Measurements from ENCODE around the gene ST7. TPM values are rescaled to one million over a fixed set of nuclear protein-coding genes. Genes with fewer than 3 reads are reported as not detected.

Gene ST7
- total and polyA plus RNA-seq, 8 donors = 7.5 to 49.0 (median 16.1) TPM

GRCh38 chr7:117008118-117008885, 55.0 kb downstream of the ST7 start:
- intact Hi-C loops (cut with DNase I; ENCODE audit: low total_unique reads) = no loop called here
- Histone ChIP-seq H3K4me1 (peaks cover 0 to 31% (median 2%) of the 10 kb centered on the region in 4 donors), H3K4me3 (no peak overlapping the region), H3K27me3 (no peaks in the 10 kb centered on the region), H3K9me3 (no peaks in the 10 kb centered on the region), H3K36me3 (no peaks in the 10 kb centered on the region), H3K27ac (no peak overlapping the region)
- 71 to 85% (median 79%) methylated on average over 3 of the region's 3 CpGs for WGBS, 5 donors
- no peak for DNase-seq
- no peak for TF ChIP-seq POLR2AphosphoS5 (IDR thresholded peaks at IDR 0.05)
- TF ChIP-seq POLR2A (IDR thresholded peaks at IDR 0.05) = no peak
- no peak for TF ChIP-seq EP300 (IDR thresholded peaks at IDR 0.05)
- TF ChIP-seq, protein P1, sequence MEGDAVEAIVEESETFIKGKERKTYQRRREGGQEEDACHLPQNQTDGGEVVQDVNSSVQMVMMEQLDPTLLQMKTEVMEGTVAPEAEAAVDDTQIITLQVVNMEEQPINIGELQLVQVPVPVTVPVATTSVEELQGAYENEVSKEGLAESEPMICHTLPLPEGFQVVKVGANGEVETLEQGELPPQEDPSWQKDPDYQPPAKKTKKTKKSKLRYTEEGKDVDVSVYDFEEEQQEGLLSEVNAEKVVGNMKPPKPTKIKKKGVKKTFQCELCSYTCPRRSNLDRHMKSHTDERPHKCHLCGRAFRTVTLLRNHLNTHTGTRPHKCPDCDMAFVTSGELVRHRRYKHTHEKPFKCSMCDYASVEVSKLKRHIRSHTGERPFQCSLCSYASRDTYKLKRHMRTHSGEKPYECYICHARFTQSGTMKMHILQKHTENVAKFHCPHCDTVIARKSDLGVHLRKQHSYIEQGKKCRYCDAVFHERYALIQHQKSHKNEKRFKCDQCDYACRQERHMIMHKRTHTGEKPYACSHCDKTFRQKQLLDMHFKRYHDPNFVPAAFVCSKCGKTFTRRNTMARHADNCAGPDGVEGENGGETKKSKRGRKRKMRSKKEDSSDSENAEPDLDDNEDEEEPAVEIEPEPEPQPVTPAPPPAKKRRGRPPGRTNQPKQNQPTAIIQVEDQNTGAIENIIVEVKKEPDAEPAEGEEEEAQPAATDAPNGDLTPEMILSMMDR (IDR thresholded peaks at IDR 0.05) = no peak

DNA sequence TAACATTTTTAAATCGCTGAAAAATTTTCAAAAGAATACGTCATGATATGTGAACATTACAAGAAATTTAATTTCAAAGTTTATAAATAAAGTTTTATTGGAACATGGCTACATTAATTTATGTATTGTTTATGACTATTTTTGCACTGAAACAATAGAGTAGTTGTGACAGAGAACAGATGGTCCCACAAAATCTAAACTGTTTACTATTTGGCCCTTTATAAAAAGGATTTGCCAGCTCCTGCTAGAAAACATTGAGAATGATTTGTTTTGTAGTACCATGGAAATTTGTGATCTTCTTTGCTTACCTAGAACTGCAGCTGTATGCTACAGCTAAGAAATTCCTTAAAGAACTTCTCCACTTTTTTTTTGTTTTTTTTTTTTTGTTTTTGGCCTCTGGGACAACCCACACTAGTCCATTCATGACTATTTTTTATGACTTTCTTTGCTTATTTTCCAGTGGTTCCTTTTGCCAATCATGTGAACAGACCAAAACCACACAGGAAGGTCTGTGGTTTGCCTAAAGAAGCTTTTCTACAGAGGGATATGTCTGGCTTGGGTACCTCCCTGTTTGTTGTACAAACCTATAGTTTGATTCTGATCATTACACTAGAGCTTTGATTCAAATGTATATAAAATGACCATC, 55.7 kb downstream of the ST7 start:
- H3K27ac ChIP-seq = no peak overlapping the region
- intact Hi-C loops (cut with DNase I; ENCODE audit: low total_unique reads) = no loop called here
- H3K4me3 ChIP-seq = no peak overlapping the region
- H3K4me1 ChIP-seq = peaks cover 0 to 34% (median 3%) of the 10 kb centered on the region in 4 donors
- no peaks in the 10 kb centered on the region for H3K9me3 ChIP-seq
- TF ChIP-seq POLR2A (IDR thresholded peaks at IDR 0.05) (no peak), POLR2AphosphoS5 (IDR thresholded peaks at IDR 0.05) (no peak), EP300 (IDR thresholded peaks at IDR 0.05) (no peak)
- TF ChIP-seq, protein P1 (IDR thresholded peaks at IDR 0.05) = no peak
- no peak for DNase-seq
- no peaks in the 10 kb centered on the region for H3K36me3 ChIP-seq
- H3K27me3 ChIP-seq = no peaks in the 10 kb centered on the region
- WGBS, 5 donors = 91 to 93% (median 93%) methylated on average over 2 of the region's 2 CpGs

DNA sequence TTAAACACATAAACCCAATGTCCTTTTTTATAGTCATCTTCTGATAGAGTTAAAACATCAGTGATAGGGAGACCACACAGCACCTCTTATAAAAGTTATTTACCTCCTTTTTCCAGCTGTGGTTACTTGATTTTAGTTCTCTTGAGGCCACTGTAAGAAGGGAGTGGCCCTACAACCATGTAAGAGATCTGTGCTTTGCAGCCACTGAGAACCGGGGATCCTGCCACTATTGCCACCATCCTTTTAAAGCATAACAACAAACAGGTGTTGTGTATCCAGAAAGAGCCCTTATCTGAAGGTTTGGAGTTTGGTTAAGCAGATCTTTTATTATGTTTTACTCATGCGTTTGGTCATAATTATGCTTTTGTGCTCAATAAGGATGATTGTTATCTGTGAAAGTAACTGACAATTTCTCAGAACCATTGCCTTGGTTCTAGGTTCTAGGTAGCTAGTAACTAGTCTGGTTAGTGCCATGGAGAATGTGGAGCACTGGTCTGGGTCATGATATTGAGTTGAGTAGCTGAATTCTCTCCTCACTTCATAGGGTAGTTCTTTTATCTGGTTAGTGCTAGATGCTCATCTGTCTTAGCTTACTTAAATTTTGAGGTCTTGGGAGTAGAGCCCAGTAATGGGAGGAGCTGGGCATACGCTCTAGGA, 56.5 kb downstream of the ST7 start:
- H3K4me1 ChIP-seq = peaks cover 0 to 42% (median 7%) of the 10 kb centered on the region in 4 donors
- 70 to 84% (median 79%) methylated on average over 3 of the region's 3 CpGs for WGBS, 5 donors
- H3K27me3 ChIP-seq = no peaks in the 10 kb centered on the region

DNA sequence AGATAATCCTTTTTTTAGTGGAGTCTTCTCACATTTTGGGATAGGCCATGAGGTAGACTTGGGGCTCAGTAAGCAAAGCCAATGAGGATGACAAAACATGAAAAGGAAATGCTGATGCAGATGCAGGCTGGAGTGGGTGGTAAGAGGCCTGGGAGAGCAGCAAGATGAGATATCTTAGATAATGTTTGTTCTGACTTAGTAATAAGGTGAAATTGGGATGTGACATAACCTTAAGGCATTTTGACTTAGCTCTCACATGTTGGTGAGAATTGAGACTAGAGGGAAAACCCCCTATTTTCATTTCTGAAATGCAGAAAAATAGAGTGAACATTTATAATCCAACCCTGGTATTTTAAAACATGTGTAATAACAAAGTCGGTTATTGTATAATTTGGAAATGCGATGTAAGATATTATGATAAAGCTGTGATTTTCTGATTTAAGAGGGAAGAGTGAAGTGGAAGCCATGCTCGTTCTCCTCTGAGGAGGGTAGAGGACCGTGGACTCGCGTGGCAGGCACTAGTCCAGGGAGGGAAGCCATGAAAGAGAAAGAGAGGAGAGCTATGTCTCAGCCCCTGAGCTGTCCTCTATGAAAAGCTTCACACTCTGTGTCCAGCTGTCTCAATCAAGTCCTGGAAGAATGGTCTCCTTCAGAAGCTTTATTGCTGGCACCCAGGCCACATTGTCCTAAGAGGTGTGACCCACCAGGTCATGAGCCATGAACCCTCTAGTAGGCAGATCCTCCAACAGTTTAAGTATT, 57.3 kb downstream of the ST7 start:
- no peaks in the 10 kb centered on the region for H3K9me3 ChIP-seq
- H3K27me3 ChIP-seq = no peaks in the 10 kb centered on the region
- no peak overlapping the region for H3K27ac ChIP-seq
- WGBS, 5 donors = 81 to 93% (median 86%) methylated on average over 6 of the region's 6 CpGs
- peaks cover 0 to 49% (median 11%) of the 10 kb centered on the region in 4 donors for H3K4me1 ChIP-seq
- H3K4me3 ChIP-seq = no peak overlapping the region
- intact Hi-C loops (cut with DNase I; ENCODE audit: low total_unique reads) = no loop called here
- no peaks in the 10 kb centered on the region for H3K36me3 ChIP-seq
- TF ChIP-seq, protein P1 (IDR thresholded peaks at IDR 0.05) = no peak
- TF ChIP-seq POLR2AphosphoS5 (IDR thresholded peaks at IDR 0.05) (no peak), POLR2A (IDR thresholded peaks at IDR 0.05) (no peak), EP300 (IDR thresholded peaks at IDR 0.05) (no peak)
- no peak for DNase-seq

More for the DNA sequence above, 56.5 kb downstream of the ST7 start:
- H3K27ac ChIP-seq = no peak overlapping the region
- H3K36me3 ChIP-seq = no peaks in the 10 kb centered on the region
- H3K4me3 ChIP-seq = no peak overlapping the region
- no peak for DNase-seq
- no peaks in the 10 kb centered on the region for H3K9me3 ChIP-seq
- no peak for TF ChIP-seq POLR2AphosphoS5 (IDR thresholded peaks at IDR 0.05)
- intact Hi-C loops (cut with DNase I; ENCODE audit: low total_unique reads) = no loop called here
